ENCODE results near the gene JARID2. TPM values are rescaled to one million over a fixed set of nuclear protein-coding genes. Genes with fewer than 3 reads are reported as not detected.

Gene JARID2
- total and polyA plus RNA-seq, 2 of the 8 experiments (the other 6 are each of a cell fraction or from before 2014, with no cell fraction given) = 60.1 to 239 TPM

- Histone ChIP-seq H3K14ac (ENCODE audit: insufficient read length) (no peak overlapping the region), H2AFZ (ENCODE audit: low read length) (no peak overlapping the region), H3K4me1 (replicated peaks in 1 of 4; ENCODE audit: control insufficient read depth in 3 of 4, insufficient read depth in 4 of 4, low read length in 3 of 4) (peaks cover 17 to 44% (median 31%) of the 10 kb centered on the region in 4 experiments), H3K27ac (ENCODE audit: low read depth, low read length) (no peak overlapping the region), H4K91ac (replicated peaks; ENCODE audit: insufficient read length, low read length) (no peak overlapping the region), H2BK12ac (ENCODE audit: low read depth, low read length) (no peak overlapping the region), H2BK20ac (ENCODE audit: low read length) (no peak overlapping the region), H2AK5ac (ENCODE audit: low read depth, low read length) (no peak overlapping the region), H2BK15ac (ENCODE audit: low read length) (no peak overlapping the region), H4K20me1 (replicated peaks in 1 of 2; ENCODE audit: control insufficient read depth in 1 of 2, insufficient read depth in 2 of 2, low read length in 2 of 2) (peaks cover 63 to 69% of the 10 kb centered on the region in 2 experiments), H3K4me3 (ENCODE audit: extremely low read depth in 1 of 4, insufficient read depth in 2 of 4, low read depth in 3 of 4, low read length in 4 of 4) (no peak overlapping the region), H3K18ac (ENCODE audit: extremely low read depth, low read length) (no peak overlapping the region), H3K56ac (replicated peaks; ENCODE audit: insufficient read length, low read depth, low read length) (no peak overlapping the region), H3K27me3 (replicated peaks in 1 of 4; ENCODE audit: control insufficient read depth in 3 of 4, extremely low read depth in 1 of 4, insufficient read depth in 3 of 4, low read length in 3 of 4) (no peaks in the 10 kb centered on the region), H3K23me2 (ENCODE audit: low read depth, low read length) (no peaks in the 10 kb centered on the region), H3K79me2 (ENCODE audit: control insufficient read depth in 1 of 2, insufficient read depth in 2 of 2, low read length in 2 of 2) (peaks cover 92 to 100% of the 10 kb centered on the region in 2 experiments), H3K4me2 (ENCODE audit: insufficient read depth in 1 of 2, low read depth in 2 of 2, low read length in 2 of 2) (no peak overlapping the region), H3K23ac (ENCODE audit: insufficient read length) (no peak overlapping the region), H2BK120ac (replicated peaks; ENCODE audit: low read depth, low read length) (no peak overlapping the region), H2BK5ac (ENCODE audit: low read depth, low read length) (no peak overlapping the region), H4K8ac (ENCODE audit: extremely low read depth, insufficient read depth, low read length) (no peak overlapping the region), H3K36me3 (ENCODE audit: control insufficient read depth in 2 of 4, insufficient read depth in 4 of 4, low read length in 3 of 4) (peaks cover 0 to 4% (median 0%) of the 10 kb centered on the region in 4 experiments; a peak in 1 of 8 replicates), H3K79me1 (ENCODE audit: low read depth, low read length) (no peaks in the 10 kb centered on the region), H3K9ac (replicated peaks in 1 of 4; ENCODE audit: extremely low read depth in 1 of 4, low read depth in 3 of 4, low read length in 3 of 4) (no peak overlapping the region), H4K5ac (ENCODE audit: insufficient read length, low read depth, low read length) (no peak overlapping the region), H3K4ac (replicated peaks; ENCODE audit: insufficient read length, low read depth, low read length) (no peak overlapping the region), H3K9me3 (ENCODE audit: insufficient read depth in 2 of 2, low read depth in 1 of 2, low read length in 1 of 2) (no peaks in the 10 kb centered on the region)
- POLR2A ChIA-PET (ENCODE audit: partially characterized antibody) = interaction anchor here (0.9 kb wide), 1 partner anchor 13 kb away, joined by 3 read pairs; no protein-coding TSS in a partner anchor
- TF ChIP-seq TAF7 (optimal IDR thresholded peaks at IDR 0.05; ENCODE audit: borderline replicate concordance, low read depth, low read length) = no peak
- 88% methylated on average over 5 of the region's 5 CpGs; no CpG with 5 or more reads in 1 of the 2 experiments for WGBS, 2 experiments (ENCODE audit: extremely low coverage in 1 of 2, insufficient coverage in 1 of 2, insufficient read length in 1 of 2, insufficient replicate concordance in 2 of 2, low coverage in 1 of 2, low lambda C conversion rate in 2 of 2, missing lambda C conversion rate in 1 of 2)
- CTCF ChIA-PET (ENCODE audit: partially characterized antibody) = no interaction called here
- FAIRE-seq = no peak
- peak in 1 of 2 experiments; percentile 27 for DNase-seq (ENCODE audit: low read depth in 1 of 2, low spot score in 2 of 2)
Measured at GRCh38 chr6:15308435-15309213, 62.8 kb downstream of the JARID2 start.
